Glutamatergic neuron (in vitro differentiated cells): ENCODE measurements around the gene PTPN22. TPM values are rescaled to one million over a fixed set of nuclear protein-coding genes. Genes with fewer than 3 reads are reported as not detected.
"Not testable (repeated sequence)": the region's sequence is repeated elsewhere in the genome, so short reads cannot be mapped to it uniquely, and the experiment has no call there.

Experiments used
- DNase-seq: peaks from one replicate; pipeline ENCODE4 v3.0.0; 2022
- H3K27ac Mint-ChIP-seq: one replicate; pipeline ENCODE4 v1.8.0; 2020; ENCODE audit warnings: mild to moderate bottlenecking, mixed read lengths, inconsistent platforms; ENCODE audit not compliant: unreplicated experiment
- H3K27me3 Mint-ChIP-seq: one replicate; pipeline ENCODE4 v1.8.0; 2020; ENCODE audit warnings: mild to moderate bottlenecking, moderate library complexity, mixed read lengths, inconsistent platforms; ENCODE audit not compliant: unreplicated experiment
- H3K36me3 Mint-ChIP-seq: one replicate; pipeline ENCODE4 v1.8.0; 2020; ENCODE audit warnings: mild to moderate bottlenecking, mixed read lengths, inconsistent platforms; ENCODE audit not compliant: unreplicated experiment
- H3K4me1 Mint-ChIP-seq: one replicate; pipeline ENCODE4 v1.8.0; 2020; ENCODE audit warnings: mild to moderate bottlenecking, low read depth, mixed read lengths, inconsistent platforms; ENCODE audit not compliant: unreplicated experiment
- H3K4me3 Mint-ChIP-seq: one replicate; pipeline ENCODE4 v1.8.0; 2020; ENCODE audit warnings: mild to moderate bottlenecking, mixed read lengths, inconsistent platforms; ENCODE audit not compliant: unreplicated experiment
- H3K9me3 Mint-ChIP-seq: one replicate; pipeline ENCODE4 v1.8.0; 2020; ENCODE audit warnings: mild to moderate bottlenecking, moderate library complexity, mixed read lengths, inconsistent platforms; ENCODE audit not compliant: unreplicated experiment
- CTCF ChIP-seq: fragments of 200-600 bp; sonication (generic); IDR thresholded peaks from one replicate; pipeline ENCODE4 v1.5.0; 2021; ENCODE audit not compliant: partially characterized antibody, unreplicated experiment
- total RNA-seq: library from RNA; stranded (reverse); fragmentation: NEBNext Ultra II Directional; extraction: Animal tissue kit (Norgen Biotek cat#: 25700); gene quantifications from one replicate; pipeline ENCODE4 v1.2.1, GENCODE V29; 2021; ENCODE audit not compliant: unreplicated experiment

Gene PTPN22
- total RNA-seq, 1 donor from 2014 or later: not detected

DNA sequence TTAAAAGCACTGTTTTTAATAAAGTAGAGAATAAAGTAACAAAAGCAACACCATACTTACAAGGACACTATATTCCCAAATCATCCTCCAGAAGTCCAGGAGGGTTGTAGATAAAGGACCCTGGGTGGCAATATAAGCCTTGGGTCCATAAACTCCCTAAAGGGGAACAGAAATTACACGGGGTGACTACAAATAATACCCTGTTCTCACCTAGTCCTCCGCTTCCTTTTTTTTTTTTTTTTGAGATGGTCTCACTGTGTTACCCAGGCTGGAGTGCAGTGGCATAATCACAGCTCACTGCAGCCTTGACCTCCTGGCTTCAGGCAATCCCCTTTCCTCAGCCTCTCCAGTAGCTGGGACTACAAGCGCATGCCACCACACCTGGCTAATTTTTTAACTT is 13.1 kb downstream of the PTPN22 start:
- Mint-ChIP-seq H3K36me3 (no peaks in the 10 kb centered on the region), H3K27me3 (peaks cover 7% of the 10 kb centered on the region), H3K4me3 (no peak overlapping the region), H3K9me3 (no peaks in the 10 kb centered on the region), H3K27ac (no peak overlapping the region), H3K4me1 (no peaks in the 10 kb centered on the region)
- no peak for TF ChIP-seq CTCF
- DNase-seq: no peak

GRCh38 chr1:113857776-113858175 is 13.7 kb downstream of the PTPN22 start:
- peaks cover 7% of the 10 kb centered on the region for H3K27me3 Mint-ChIP-seq
- no peak overlapping the region for H3K27ac Mint-ChIP-seq
- no peaks in the 10 kb centered on the region for H3K9me3 Mint-ChIP-seq
- H3K4me1 Mint-ChIP-seq: no peaks in the 10 kb centered on the region
- no peaks in the 10 kb centered on the region for H3K36me3 Mint-ChIP-seq
- DNase-seq: no peak
- H3K4me3 Mint-ChIP-seq: no peak overlapping the region
- TF ChIP-seq CTCF: no peak

- H3K36me3 Mint-ChIP-seq: no peaks in the 10 kb centered on the region
- H3K4me1 Mint-ChIP-seq: no peaks in the 10 kb centered on the region
- H3K4me3 Mint-ChIP-seq: no peak overlapping the region
- H3K9me3 Mint-ChIP-seq: no peaks in the 10 kb centered on the region
- TF ChIP-seq CTCF: no peak
- no peak overlapping the region for H3K27ac Mint-ChIP-seq
- no peak for DNase-seq
- peaks cover 5% of the 10 kb centered on the region for H3K27me3 Mint-ChIP-seq
Measured at GRCh38 chr1:113856401-113856790, 15.1 kb downstream of the PTPN22 start.

- no peaks in the 10 kb centered on the region for H3K4me1 Mint-ChIP-seq
- no peak for DNase-seq
- no peaks in the 10 kb centered on the region for H3K36me3 Mint-ChIP-seq
- H3K27ac Mint-ChIP-seq: no peak overlapping the region
- no peak overlapping the region for H3K4me3 Mint-ChIP-seq
- peaks cover 5% of the 10 kb centered on the region for H3K27me3 Mint-ChIP-seq
- H3K9me3 Mint-ChIP-seq: no peaks in the 10 kb centered on the region
- TF ChIP-seq CTCF: no peak
Measured at GRCh38 chr1:113855630-113856400, 15.7 kb downstream of the PTPN22 start.

DNA sequence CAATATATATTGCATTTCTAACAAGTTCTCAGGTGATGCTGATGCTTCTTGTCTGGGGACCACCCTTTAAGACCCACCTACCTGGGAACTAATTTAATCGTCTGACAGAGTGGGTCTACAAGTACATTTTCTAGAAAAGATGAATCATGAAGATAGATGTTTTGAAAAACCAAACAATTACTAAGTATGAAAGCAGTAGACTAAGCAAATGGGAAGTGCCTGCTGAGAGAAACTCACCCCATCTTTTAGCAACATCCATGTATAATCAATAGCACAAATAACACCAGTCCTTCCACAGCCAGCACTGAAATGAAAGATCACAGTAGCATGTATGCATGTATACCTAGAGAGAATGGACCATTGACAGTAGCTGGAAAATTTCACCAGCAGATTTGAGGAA is 17.3 kb downstream of the PTPN22 start:
- Mint-ChIP-seq H3K36me3 (no peaks in the 10 kb centered on the region), H3K9me3 (no peaks in the 10 kb centered on the region), H3K27me3 (peaks cover 5% of the 10 kb centered on the region), H3K4me1 (no peaks in the 10 kb centered on the region), H3K27ac (no peak overlapping the region), H3K4me3 (no peak overlapping the region)
- DNase-seq: no peak
- TF ChIP-seq CTCF: no peak

GRCh38 chr1:113852694-113853093 is 18.8 kb downstream of the PTPN22 start:
- DNase-seq, H3K9me3 Mint-ChIP-seq, H3K27me3 Mint-ChIP-seq, H3K4me3 Mint-ChIP-seq, H3K27ac Mint-ChIP-seq, H3K36me3 Mint-ChIP-seq, H3K4me1 Mint-ChIP-seq: not testable (repeated sequence)
